GM23338 (cell line): Measurements from ENCODE around the gene MEGF8.

Experiments used
- CREB1 ChIP-seq: fragments of 250-450 bp; sonication (Bioruptor Pico); IDR thresholded peaks from 2 replicates; pipeline ENCODE4 v1.5.0; 2020; ENCODE audit warnings: low read depth, mild to moderate bottlenecking, moderate library complexity
- EZH2 ChIP-seq: fragments of 200-600 bp; sonication (generic); IDR thresholded peaks from one replicate; pipeline ENCODE4 v1.8.0; 2017; ENCODE audit warnings: antibody characterized with exemption, mild to moderate bottlenecking, low read depth; ENCODE audit not compliant: unreplicated experiment
- EZH2phosphoT487 ChIP-seq: fragments of 200-600 bp; sonication (generic); IDR thresholded peaks from one replicate; pipeline ENCODE4 v1.8.1; 2018; ENCODE audit warnings: antibody characterized with exemption; ENCODE audit not compliant: unreplicated experiment
- JUNB ChIP-seq: IDR thresholded peaks from one replicate; pipeline ENCODE4 v1.6.1; 2016; ENCODE audit warnings: antibody characterized with exemption; ENCODE audit not compliant: unreplicated experiment
- NANOG ChIP-seq: IDR thresholded peaks from 2 replicates; pipeline ENCODE4 v1.6.1; 2016; ENCODE audit warnings: antibody characterized with exemption, borderline replicate concordance
- POLR2AphosphoS5 ChIP-seq: IDR thresholded peaks from 2 replicates; pipeline ENCODE4 v1.6.1; 2016; ENCODE audit warnings: antibody characterized with exemption, low read depth
- STAT1 ChIP-seq: IDR thresholded peaks from one replicate; pipeline ENCODE4 v1.6.1; 2016; ENCODE audit warnings: antibody characterized with exemption; ENCODE audit not compliant: unreplicated experiment
- ZNF114 ChIP-seq: fragments of 250-450 bp; sonication (Bioruptor Pico); IDR thresholded peaks from 2 replicates; pipeline ENCODE4 v1.5.0; 2020; ENCODE audit warnings: mild to moderate bottlenecking, moderate library complexity
- ZNF331 ChIP-seq: fragments of 250-450 bp; sonication (Bioruptor Pico); IDR thresholded peaks from 2 replicates; pipeline ENCODE4 v1.5.0; 2020; ENCODE audit warnings: low read depth, mild to moderate bottlenecking, moderate library complexity
- TF ChIP-seq, protein P1 (sequence below), 2 experiments: fragments of 200-600 bp in 1 of 2; sonication (generic) in 1 of 2; conservative IDR thresholded peaks; 2 replicates each; pipeline versions ENCODE4 v1.5.1 to v1.6.1; 2016 to 2017; ENCODE audit warnings: antibody characterized with exemption in 2 of 2, low read depth in 2 of 2, mild to moderate bottlenecking in 2 of 2, moderate library complexity in 1 of 2
- TF ChIP-seq, protein P2 (sequence below): fragments of 250-450 bp; sonication (Bioruptor Pico); IDR thresholded peaks from 2 replicates; pipeline ENCODE4 v1.5.0; 2020; ENCODE audit warnings: mild to moderate bottlenecking, moderate library complexity
- TF ChIP-seq, protein P3 (sequence below): IDR thresholded peaks from 2 replicates; pipeline ENCODE4 v1.6.1; 2016; ENCODE audit warnings: antibody characterized with exemption
- TF ChIP-seq, protein P4 (sequence below): IDR thresholded peaks from one replicate; pipeline ENCODE4 v1.6.1; 2018; ENCODE audit warnings: antibody characterized with exemption; ENCODE audit not compliant: unreplicated experiment

DNA sequence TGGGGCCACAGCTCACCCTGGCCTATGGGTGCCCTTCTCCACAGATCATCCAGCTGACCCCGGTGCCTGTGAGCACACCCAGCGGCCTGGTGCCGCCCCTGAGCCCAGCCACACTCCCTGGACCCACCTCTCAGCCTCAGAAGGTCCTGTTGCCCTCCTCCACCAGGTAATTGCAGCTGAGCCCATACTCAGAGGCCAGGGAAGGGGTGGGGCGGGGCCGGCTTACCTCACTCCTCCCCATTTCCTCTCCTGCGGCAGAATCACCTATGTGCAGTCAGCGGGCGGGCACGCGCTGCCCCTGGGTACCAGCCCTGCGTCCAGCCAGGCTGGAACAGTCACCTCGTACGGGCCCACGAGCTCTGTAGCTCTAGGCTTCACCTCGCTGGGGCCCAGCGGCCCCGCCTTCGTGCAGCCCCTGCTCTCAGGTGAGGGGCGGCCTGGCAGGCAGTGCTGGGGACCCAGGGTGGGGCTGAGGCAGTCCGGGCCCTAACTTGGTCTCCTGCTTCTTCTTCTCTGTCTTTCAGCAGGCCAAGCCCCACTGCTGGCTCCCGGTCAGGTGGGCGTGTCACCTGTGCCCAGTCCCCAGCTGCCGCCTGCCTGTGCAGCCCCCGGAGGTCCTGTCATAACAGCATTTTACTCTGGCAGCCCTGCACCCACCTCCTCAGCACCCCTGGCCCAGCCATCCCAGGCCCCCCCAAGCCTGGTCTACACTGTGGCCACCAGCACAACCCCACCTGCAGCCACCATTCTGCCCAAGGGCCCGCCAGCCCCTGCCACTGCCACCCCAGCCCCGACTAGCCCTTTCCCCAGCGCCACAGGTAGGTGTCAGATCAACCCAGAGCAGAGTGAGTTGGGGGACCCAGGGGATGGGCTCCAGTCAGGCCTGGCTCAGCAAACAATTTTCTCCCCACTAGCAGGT, 33.1 kb upstream of the MEGF8 start:
- TF ChIP-seq, protein P1, sequence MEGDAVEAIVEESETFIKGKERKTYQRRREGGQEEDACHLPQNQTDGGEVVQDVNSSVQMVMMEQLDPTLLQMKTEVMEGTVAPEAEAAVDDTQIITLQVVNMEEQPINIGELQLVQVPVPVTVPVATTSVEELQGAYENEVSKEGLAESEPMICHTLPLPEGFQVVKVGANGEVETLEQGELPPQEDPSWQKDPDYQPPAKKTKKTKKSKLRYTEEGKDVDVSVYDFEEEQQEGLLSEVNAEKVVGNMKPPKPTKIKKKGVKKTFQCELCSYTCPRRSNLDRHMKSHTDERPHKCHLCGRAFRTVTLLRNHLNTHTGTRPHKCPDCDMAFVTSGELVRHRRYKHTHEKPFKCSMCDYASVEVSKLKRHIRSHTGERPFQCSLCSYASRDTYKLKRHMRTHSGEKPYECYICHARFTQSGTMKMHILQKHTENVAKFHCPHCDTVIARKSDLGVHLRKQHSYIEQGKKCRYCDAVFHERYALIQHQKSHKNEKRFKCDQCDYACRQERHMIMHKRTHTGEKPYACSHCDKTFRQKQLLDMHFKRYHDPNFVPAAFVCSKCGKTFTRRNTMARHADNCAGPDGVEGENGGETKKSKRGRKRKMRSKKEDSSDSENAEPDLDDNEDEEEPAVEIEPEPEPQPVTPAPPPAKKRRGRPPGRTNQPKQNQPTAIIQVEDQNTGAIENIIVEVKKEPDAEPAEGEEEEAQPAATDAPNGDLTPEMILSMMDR (conservative IDR thresholded peaks at IDR 0.05; ENCODE audit: low read depth in 2 of 2) = no peak
- TF ChIP-seq STAT1 (no peak), EZH2 (no peak), CREB1 (CRISPR knock-in tag) (no peak), POLR2AphosphoS5 (no peak), NANOG (no peak), ZNF331 (CRISPR knock-in tag) (no peak), EZH2phosphoT487 (no peak), JUNB (no peak), ZNF114 (CRISPR knock-in tag) (no peak)
- TF ChIP-seq, protein P2, sequence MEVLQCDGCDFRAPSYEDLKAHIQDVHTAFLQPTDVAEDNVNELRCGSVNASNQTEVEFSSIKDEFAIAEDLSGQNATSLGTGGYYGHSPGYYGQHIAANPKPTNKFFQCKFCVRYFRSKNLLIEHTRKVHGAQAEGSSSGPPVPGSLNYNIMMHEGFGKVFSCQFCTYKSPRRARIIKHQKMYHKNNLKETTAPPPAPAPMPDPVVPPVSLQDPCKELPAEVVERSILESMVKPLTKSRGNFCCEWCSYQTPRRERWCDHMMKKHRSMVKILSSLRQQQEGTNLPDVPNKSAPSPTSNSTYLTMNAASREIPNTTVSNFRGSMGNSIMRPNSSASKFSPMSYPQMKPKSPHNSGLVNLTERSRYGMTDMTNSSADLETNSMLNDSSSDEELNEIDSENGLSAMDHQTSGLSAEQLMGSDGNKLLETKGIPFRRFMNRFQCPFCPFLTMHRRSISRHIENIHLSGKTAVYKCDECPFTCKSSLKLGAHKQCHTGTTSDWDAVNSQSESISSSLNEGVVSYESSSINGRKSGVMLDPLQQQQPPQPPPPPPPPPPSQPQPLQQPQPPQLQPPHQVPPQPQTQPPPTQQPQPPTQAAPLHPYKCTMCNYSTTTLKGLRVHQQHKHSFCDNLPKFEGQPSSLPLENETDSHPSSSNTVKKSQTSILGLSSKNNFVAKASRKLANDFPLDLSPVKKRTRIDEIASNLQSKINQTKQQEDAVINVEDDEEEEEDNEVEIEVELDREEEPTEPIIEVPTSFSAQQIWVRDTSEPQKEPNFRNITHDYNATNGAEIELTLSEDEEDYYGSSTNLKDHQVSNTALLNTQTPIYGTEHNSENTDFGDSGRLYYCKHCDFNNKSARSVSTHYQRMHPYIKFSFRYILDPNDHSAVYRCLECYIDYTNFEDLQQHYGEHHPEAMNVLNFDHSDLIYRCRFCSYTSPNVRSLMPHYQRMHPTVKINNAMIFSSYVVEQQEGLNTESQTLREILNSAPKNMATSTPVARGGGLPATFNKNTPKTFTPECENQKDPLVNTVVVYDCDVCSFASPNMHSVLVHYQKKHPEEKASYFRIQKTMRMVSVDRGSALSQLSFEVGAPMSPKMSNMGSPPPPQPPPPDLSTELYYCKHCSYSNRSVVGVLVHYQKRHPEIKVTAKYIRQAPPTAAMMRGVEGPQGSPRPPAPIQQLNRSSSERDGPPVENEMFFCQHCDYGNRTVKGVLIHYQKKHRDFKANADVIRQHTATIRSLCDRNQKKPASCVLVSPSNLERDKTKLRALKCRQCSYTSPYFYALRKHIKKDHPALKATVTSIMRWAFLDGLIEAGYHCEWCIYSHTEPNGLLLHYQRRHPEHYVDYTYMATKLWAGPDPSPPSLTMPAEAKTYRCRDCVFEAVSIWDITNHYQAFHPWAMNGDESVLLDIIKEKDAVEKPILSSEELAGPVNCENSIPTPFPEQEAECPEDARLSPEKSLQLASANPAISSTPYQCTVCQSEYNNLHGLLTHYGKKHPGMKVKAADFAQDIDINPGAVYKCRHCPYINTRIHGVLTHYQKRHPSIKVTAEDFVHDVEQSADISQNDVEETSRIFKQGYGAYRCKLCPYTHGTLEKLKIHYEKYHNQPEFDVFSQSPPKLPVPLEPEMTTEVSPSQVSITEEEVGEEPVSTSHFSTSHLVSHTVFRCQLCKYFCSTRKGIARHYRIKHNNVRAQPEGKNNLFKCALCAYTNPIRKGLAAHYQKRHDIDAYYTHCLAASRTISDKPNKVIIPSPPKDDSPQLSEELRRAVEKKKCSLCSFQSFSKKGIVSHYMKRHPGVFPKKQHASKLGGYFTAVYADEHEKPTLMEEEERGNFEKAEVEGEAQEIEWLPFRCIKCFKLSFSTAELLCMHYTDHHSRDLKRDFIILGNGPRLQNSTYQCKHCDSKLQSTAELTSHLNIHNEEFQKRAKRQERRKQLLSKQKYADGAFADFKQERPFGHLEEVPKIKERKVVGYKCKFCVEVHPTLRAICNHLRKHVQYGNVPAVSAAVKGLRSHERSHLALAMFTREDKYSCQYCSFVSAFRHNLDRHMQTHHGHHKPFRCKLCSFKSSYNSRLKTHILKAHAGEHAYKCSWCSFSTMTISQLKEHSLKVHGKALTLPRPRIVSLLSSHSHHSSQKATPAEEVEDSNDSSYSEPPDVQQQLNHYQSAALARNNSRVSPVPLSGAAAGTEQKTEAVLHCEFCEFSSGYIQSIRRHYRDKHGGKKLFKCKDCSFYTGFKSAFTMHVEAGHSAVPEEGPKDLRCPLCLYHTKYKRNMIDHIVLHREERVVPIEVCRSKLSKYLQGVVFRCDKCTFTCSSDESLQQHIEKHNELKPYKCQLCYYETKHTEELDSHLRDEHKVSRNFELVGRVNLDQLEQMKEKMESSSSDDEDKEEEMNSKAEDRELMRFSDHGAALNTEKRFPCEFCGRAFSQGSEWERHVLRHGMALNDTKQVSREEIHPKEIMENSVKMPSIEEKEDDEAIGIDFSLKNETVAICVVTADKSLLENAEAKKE (CRISPR knock-in tag) = no peak
- TF ChIP-seq, protein P3, sequence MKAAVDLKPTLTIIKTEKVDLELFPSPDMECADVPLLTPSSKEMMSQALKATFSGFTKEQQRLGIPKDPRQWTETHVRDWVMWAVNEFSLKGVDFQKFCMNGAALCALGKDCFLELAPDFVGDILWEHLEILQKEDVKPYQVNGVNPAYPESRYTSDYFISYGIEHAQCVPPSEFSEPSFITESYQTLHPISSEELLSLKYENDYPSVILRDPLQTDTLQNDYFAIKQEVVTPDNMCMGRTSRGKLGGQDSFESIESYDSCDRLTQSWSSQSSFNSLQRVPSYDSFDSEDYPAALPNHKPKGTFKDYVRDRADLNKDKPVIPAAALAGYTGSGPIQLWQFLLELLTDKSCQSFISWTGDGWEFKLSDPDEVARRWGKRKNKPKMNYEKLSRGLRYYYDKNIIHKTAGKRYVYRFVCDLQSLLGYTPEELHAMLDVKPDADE = no peak
- TF ChIP-seq, protein P4, sequence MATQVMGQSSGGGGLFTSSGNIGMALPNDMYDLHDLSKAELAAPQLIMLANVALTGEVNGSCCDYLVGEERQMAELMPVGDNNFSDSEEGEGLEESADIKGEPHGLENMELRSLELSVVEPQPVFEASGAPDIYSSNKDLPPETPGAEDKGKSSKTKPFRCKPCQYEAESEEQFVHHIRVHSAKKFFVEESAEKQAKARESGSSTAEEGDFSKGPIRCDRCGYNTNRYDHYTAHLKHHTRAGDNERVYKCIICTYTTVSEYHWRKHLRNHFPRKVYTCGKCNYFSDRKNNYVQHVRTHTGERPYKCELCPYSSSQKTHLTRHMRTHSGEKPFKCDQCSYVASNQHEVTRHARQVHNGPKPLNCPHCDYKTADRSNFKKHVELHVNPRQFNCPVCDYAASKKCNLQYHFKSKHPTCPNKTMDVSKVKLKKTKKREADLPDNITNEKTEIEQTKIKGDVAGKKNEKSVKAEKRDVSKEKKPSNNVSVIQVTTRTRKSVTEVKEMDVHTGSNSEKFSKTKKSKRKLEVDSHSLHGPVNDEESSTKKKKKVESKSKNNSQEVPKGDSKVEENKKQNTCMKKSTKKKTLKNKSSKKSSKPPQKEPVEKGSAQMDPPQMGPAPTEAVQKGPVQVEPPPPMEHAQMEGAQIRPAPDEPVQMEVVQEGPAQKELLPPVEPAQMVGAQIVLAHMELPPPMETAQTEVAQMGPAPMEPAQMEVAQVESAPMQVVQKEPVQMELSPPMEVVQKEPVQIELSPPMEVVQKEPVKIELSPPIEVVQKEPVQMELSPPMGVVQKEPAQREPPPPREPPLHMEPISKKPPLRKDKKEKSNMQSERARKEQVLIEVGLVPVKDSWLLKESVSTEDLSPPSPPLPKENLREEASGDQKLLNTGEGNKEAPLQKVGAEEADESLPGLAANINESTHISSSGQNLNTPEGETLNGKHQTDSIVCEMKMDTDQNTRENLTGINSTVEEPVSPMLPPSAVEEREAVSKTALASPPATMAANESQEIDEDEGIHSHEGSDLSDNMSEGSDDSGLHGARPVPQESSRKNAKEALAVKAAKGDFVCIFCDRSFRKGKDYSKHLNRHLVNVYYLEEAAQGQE = no peak
